Mesothelial cell of epicardium (in vitro differentiated cells): ENCODE measurements around the gene PIEZO2. TPM values are rescaled to one million over a fixed set of nuclear protein-coding genes. Genes with fewer than 3 reads are reported as not detected.
A peak's percentile ranks its signal among the peaks of the same experiment; 100 is the strongest.

ENCODE experiments used
- DNase-seq, 2 experiments: peaks; one replicate each; pipeline ENCODE4 v3.0.0; 2021; ENCODE audit warnings: low spot score in 2 of 2; ENCODE audit not compliant: unreplicated experiment in 2 of 2
- H3K27ac Mint-ChIP-seq: 2 replicates; pipeline ENCODE4 v1.8.0; 2021; ENCODE audit warnings: mixed read lengths
- H3K27me3 Mint-ChIP-seq: 2 replicates; pipeline ENCODE4 v1.8.0; 2021; ENCODE audit warnings: low read depth, mixed read lengths
- H3K36me3 Mint-ChIP-seq: 2 replicates; pipeline ENCODE4 v1.8.0; 2021; ENCODE audit warnings: mixed read lengths
- H3K4me1 Mint-ChIP-seq: 2 replicates; pipeline ENCODE4 v1.8.0; 2021; ENCODE audit warnings: mixed read lengths
- H3K4me3 Mint-ChIP-seq: 2 replicates; pipeline ENCODE4 v1.8.0; 2021; ENCODE audit warnings: mild to moderate bottlenecking, moderate library complexity, mixed read lengths
- H3K9me3 Mint-ChIP-seq: 2 replicates; pipeline ENCODE4 v1.8.0; 2021; ENCODE audit warnings: mixed read lengths
- CTCF ChIP-seq: fragments of 200-600 bp; sonication (generic); IDR thresholded peaks from one replicate; pipeline ENCODE4 v1.5.0; 2021; ENCODE audit warnings: antibody characterized with exemption; ENCODE audit not compliant: unreplicated experiment
- total RNA-seq: library from RNA; stranded (reverse); gene quantifications from 3 replicates; pipeline ENCODE4 v1.2.1, GENCODE V29; 2021

PIEZO2 gene
- total RNA-seq, 1 donor from 2014 or later, result 36.7 TPM

- Mint-ChIP-seq H3K4me1 (peaks cover 6% of the 10 kb centered on the region), H3K9me3 (no peaks in the 10 kb centered on the region), H3K27me3 (no peaks in the 10 kb centered on the region), H3K36me3 (peaks cover 3% of the 10 kb centered on the region), H3K4me3 (no peak overlapping the region), H3K27ac (no peak overlapping the region)
- no peak for TF ChIP-seq CTCF
- DNase-seq, result no peak
Measured at GRCh38 chr18:10791169-10791831, 358.1 kb downstream of the PIEZO2 start.

- Mint-ChIP-seq H3K4me3 (no peak overlapping the region), H3K36me3 (peaks cover 5% of the 10 kb centered on the region), H3K27me3 (no peaks in the 10 kb centered on the region), H3K9me3 (no peaks in the 10 kb centered on the region), H3K4me1 (peaks cover 6% of the 10 kb centered on the region), H3K27ac (no peak overlapping the region)
- DNase-seq, result no peak
- TF ChIP-seq CTCF, result no peak
Measured at GRCh38 chr18:10789180-10789579, 360.2 kb downstream of the PIEZO2 start.

- TF ChIP-seq CTCF, result peak; percentile 67
- Mint-ChIP-seq H3K4me3 (no peak overlapping the region), H3K9me3 (no peaks in the 10 kb centered on the region), H3K27ac (no peak overlapping the region), H3K27me3 (no peaks in the 10 kb centered on the region), H3K4me1 (peaks cover 6% of the 10 kb centered on the region), H3K36me3 (peaks cover 5% of the 10 kb centered on the region)
- peak; percentile 64 to 78 for DNase-seq
Measured at GRCh38 chr18:10787293-10787901, 362.0 kb downstream of the PIEZO2 start.

- H3K4me1 Mint-ChIP-seq, result no peaks in the 10 kb centered on the region
- no peak overlapping the region for H3K4me3 Mint-ChIP-seq
- no peak for TF ChIP-seq CTCF
- H3K27me3 Mint-ChIP-seq, result no peaks in the 10 kb centered on the region
- H3K27ac Mint-ChIP-seq, result no peak overlapping the region
- DNase-seq, result no peak
- peaks cover 5% of the 10 kb centered on the region for H3K36me3 Mint-ChIP-seq
- H3K9me3 Mint-ChIP-seq, result no peaks in the 10 kb centered on the region
Measured at GRCh38 chr18:10785798-10786197, 363.6 kb downstream of the PIEZO2 start.

- DNase-seq, result no peak
- no peak overlapping the region for H3K27ac Mint-ChIP-seq
- no peak overlapping the region for H3K4me3 Mint-ChIP-seq
- peaks cover 6% of the 10 kb centered on the region for H3K4me1 Mint-ChIP-seq
- H3K27me3 Mint-ChIP-seq, result no peaks in the 10 kb centered on the region
- no peak for TF ChIP-seq CTCF
- no peaks in the 10 kb centered on the region for H3K9me3 Mint-ChIP-seq
- H3K36me3 Mint-ChIP-seq, result peaks cover 5% of the 10 kb centered on the region
Measured at GRCh38 chr18:10784596-10785202, 364.7 kb downstream of the PIEZO2 start.
